Retinal pigment epithelial cell (primary cell): ENCODE data around the gene SIPA1L3.
A peak's percentile ranks its signal among the peaks of the same experiment; 100 is the strongest.

ENCODE experiments used
- DNase-seq: peaks from one replicate; pipeline ENCODE4 v3.0.0-alpha.2; 2010; ENCODE audit warnings: low read depth
- H3K4me3 ChIP-seq: 2 replicates; pipeline ENCODE4 v1.5.1; 2011; ENCODE audit warnings: mild to moderate bottlenecking, low read length, control low read depth, moderate library complexity
- TF ChIP-seq, protein P1 (sequence below): conservative IDR thresholded peaks from 2 replicates; pipeline ENCODE4 v1.5.1; 2011; ENCODE audit warnings: low read depth, low read length, control low read depth, inconsistent platforms

Gene SIPA1L3

GRCh38 chr19:38035515-38036495, 128.8 kb downstream of the SIPA1L3 start:
- peak; percentile 66 for DNase-seq
- TF ChIP-seq, protein P1, sequence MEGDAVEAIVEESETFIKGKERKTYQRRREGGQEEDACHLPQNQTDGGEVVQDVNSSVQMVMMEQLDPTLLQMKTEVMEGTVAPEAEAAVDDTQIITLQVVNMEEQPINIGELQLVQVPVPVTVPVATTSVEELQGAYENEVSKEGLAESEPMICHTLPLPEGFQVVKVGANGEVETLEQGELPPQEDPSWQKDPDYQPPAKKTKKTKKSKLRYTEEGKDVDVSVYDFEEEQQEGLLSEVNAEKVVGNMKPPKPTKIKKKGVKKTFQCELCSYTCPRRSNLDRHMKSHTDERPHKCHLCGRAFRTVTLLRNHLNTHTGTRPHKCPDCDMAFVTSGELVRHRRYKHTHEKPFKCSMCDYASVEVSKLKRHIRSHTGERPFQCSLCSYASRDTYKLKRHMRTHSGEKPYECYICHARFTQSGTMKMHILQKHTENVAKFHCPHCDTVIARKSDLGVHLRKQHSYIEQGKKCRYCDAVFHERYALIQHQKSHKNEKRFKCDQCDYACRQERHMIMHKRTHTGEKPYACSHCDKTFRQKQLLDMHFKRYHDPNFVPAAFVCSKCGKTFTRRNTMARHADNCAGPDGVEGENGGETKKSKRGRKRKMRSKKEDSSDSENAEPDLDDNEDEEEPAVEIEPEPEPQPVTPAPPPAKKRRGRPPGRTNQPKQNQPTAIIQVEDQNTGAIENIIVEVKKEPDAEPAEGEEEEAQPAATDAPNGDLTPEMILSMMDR: no peak
- H3K4me3 ChIP-seq: no peak overlapping the region

DNA sequence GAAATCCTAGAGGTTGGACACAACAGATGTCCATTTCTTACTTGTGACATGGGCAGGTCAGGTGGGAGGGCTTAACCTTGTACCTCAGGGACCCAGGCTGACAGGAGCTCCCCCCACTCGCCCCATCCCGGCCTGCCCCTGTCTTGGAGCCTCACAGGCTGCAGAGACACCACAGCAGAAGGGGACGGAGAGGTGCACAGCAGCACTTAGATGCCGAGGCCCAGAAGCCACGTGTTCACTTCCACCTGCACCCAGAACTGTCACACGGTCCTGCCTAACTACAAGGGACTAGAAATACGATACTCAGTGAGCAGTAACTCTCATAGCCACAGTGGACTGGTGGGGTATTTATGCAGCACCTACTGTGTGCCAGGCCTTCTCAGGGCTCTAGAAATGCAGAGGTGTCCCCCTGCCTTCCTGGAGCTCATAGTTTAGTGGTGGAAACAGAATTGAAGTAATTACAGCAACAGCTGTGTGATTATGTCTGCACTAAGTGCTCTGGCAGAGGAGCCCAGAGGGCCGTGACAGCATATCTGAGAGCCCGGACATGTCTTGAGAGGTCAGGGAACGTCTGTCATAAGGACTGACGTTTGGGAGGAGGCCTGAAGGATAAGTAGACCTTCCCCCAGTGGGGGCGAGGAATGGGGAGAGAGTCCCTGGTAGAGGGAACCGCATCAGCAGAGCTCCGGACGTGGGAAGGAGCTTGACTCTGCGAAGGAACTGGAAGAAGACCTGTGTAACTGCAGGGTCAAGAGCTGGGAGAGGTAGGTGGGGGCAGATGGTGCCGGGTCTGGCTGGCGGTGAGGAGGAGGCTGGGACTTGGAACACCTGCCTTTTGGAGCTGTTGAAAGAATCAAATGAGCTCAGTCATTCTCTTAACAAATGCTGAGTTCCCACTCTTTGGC, 130.0 kb downstream of the SIPA1L3 start:
- DNase-seq: no peak
- TF ChIP-seq, protein P1: no peak

DNA sequence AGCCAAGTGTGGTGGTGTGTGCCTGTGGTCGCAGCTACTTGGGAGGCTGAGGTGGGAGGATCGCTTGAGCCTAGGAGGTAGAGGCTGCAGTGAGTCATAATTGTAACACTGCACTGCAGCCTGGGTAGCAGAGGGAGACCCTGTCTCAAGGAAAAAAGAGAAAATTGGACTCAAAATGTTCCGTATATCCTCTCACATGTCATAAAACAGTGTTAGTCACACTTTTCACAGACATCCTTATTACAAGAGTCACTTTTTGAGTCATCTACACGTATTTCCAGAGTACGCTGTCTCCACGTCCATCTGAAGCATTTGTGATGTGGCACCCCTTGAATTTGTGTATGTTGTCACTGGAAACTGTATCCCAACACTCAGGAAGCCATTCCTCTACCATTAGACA, 133.0 kb downstream of the SIPA1L3 start:
- DNase-seq: no peak
- TF ChIP-seq, protein P1: no peak
- H3K4me3 ChIP-seq: no peak overlapping the region

More for the DNA sequence above, 130.0 kb downstream of the SIPA1L3 start:
- no peak overlapping the region for H3K4me3 ChIP-seq

DNA sequence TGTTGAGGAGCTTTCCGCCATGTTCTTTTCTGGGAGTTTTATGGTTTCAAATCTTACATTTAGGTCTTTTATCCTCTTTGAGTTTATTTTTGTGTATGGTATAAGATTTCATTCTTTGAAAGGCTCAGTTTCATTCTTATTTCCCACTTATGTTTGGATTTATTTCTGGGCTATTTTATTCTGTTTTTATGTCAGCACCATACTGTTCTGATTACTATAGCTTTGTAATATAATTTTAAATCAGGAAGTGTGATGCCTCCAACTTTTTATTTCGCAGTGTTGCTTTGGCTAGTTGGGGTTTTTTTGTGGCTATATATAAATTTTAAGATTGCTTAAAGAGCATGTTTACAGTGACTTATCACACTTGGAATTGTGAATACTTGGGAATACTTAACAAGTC, 135.1 kb downstream of the SIPA1L3 start:
- TF ChIP-seq, protein P1: no peak
- no peak overlapping the region for H3K4me3 ChIP-seq
- no peak for DNase-seq

DNA sequence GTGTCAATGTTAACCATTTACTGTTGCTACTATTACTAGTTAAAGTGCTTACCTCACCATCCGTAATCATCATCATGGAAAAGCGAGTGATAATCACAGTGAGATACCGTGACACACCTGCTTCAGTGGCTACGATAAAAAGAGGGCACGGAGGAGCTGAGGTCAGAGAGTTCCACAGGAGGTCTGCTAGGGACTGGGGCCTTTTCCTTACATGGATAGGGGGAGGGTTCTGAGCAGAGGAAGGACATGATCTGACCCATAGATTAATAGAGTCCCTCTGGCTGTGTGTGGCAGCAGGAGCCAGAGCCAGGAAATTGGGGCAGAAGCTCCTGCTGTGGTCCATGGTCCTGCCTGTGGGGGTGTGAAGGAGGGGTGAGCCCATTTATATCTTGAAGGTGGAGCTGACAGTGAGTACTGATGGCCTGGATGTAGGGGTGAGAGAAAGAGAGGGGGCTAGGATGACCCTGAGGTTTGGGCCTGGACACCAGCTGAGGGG, 136.7 kb downstream of the SIPA1L3 start:
- TF ChIP-seq, protein P1: no peak
- no peak overlapping the region for H3K4me3 ChIP-seq
- DNase-seq: no peak

DNA sequence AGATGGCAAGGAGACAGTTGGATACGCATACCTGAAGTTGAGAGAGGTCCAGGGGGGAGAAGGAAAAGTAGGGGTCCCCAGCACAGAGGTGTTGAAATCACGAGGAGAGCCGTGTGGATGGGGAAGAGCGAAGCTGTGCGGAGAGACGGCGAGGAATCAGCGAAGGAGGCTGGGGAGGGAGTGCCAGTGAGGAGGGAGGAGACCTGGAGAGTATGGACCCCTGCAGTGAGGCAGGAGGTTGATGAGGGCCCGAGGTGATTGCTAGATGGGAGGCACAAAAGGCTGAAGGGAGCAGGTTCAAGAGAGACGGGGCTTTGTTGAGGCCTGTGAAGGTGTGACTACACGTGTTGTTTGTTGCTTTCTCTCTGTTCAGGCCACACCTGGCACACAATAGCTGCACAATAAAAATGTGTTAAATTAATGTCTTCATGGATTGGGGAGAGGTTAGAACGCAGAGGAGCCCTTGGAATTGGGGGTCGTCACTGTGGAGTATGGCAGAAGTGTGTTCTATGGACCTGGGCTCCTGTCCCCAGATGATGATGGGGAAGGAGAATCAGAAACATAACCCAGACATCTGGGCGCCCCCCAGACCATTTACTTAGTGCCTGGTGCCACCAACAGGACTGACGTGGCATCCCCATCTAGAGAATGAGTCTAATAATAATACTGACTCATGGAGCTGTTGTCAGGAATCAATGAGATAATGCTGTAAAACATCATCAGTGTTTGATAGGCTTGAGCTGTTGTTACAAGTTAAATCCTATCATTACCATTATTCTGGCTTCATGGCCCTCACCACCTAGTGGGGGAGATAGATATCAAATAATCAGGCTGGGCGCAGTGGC, 137.5 kb downstream of the SIPA1L3 start:
- TF ChIP-seq, protein P1: no peak
- no peak for DNase-seq
- H3K4me3 ChIP-seq: no peak overlapping the region
